Heart left ventricle (tissue), 13 donors: ENCODE results near the gene KCNMA1.

ENCODE experiments used
- POLR2A ChIP-seq, 2 donors: fragments of 450-650 bp; IDR thresholded peaks; one replicate each; pipeline ENCODE4 v1.6.1; 2017; ENCODE audit warnings: antibody characterized with exemption in 2 of 2, mild to moderate bottlenecking in 2 of 2, moderate library complexity in 2 of 2
- TF ChIP-seq, protein P1 (sequence below), 12 donors: fragments of 200-600 bp; sonication (generic) in 4 of 12; IDR thresholded peaks; one replicate each; pipeline versions ENCODE4 v1.5.0 to v1.8.0; 2018 to 2022; ENCODE audit warnings: antibody characterized with exemption in 12 of 12, mild to moderate bottlenecking in 5 of 12
- donor health status: ischemic (EF 13 %, LVEDD 7.1; RV severe dilation, severe dysfunction).
- donor health status: DM: no; HTN: yes; CAD: no.
- donor health status: DM: no; HTN: no; CAD: no.
- donor health status: ischemic (EF 25% LVEDD 6.9; RV normal size, moderate dysfunction).
- donor health status: ischemic (EF 25% LVEDD 5.7; RV mildly dilated, moderate dysfunction).
- donor health status: ischemic (EF 35%, LVEDD 5.7; RV mildly dilated, moderate dysfunction).
- donor health status: nonischemic (EF 11% LVEDD 7.7; RV severe dilation, severe dysfunction).
- donor health status: DM: yes; HTN: yes; CAD: no.
- donor health status: PGD.
- donor health status: ischemic (EF 29% LVEDD 5.4; RV normal size, mild dysfunction).
- donor health status: nonischemic (EF 23%, LVEDD 6.1; RV moderate dilation, normal function).

DNA sequence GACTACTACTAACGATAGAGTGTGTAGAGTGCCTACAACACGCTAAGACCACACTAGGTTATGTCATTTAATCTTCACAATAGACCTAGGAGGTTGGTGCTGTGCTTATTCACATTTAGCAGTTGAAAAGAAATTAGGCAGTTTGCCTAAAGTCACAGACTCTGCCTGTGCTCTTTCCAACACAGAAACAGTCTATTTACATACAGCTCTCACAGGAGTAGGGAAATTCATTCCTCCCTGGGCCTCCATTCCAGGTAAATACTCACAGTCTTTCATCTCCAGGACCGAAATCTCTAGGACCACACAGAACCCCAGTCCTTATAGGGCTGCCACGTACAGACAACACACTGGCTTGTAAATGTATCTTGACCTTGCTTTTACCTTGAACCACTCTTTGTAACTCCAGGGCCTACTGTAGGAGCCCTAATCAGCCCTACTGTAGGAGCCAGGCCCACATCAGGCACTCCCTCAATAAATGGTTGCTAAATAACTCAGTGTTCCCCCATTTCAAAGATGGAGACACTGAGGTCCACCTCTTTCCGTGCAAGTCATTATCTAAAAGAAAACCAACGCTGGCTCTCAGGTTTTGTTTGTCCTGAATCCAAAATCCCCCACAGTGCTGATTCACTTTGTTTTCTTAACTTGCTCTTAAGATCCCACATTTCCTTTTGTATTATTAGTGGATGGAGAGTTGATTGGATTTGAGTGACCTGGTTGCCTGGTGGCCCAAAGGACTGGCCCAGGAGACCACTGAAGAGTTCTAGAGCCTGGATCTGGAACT, 146.9 kb downstream of the KCNMA1 start:
- TF ChIP-seq POLR2A (IDR thresholded peaks at IDR 0.05): no peak
- TF ChIP-seq, protein P1, sequence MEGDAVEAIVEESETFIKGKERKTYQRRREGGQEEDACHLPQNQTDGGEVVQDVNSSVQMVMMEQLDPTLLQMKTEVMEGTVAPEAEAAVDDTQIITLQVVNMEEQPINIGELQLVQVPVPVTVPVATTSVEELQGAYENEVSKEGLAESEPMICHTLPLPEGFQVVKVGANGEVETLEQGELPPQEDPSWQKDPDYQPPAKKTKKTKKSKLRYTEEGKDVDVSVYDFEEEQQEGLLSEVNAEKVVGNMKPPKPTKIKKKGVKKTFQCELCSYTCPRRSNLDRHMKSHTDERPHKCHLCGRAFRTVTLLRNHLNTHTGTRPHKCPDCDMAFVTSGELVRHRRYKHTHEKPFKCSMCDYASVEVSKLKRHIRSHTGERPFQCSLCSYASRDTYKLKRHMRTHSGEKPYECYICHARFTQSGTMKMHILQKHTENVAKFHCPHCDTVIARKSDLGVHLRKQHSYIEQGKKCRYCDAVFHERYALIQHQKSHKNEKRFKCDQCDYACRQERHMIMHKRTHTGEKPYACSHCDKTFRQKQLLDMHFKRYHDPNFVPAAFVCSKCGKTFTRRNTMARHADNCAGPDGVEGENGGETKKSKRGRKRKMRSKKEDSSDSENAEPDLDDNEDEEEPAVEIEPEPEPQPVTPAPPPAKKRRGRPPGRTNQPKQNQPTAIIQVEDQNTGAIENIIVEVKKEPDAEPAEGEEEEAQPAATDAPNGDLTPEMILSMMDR (IDR thresholded peaks at IDR 0.05): no peak
